Thyroid gland (tissue), 4 donors: ENCODE results near the gene ARMH3. TPM values are rescaled to one million over a fixed set of nuclear protein-coding genes. Genes with fewer than 3 reads are reported as not detected.

Source experiments
- DNase-seq, 2 donors: peaks; one replicate each; pipeline ENCODE4 v3.0.0-alpha.2; 2019
- H3K27ac ChIP-seq, 3 donors: fragments of 200-600 bp; sonication (generic); 1 replicate in 2 of 3; 2 replicates in 1 of 3; pipeline ENCODE4 v1.5.1; 2016 to 2019; ENCODE audit warnings: mild to moderate bottlenecking in 1 of 3, moderate library complexity in 1 of 3
- H3K27me3 ChIP-seq: fragments of 200-600 bp; sonication (generic); one replicate; pipeline ENCODE4 v1.5.1; 2019
- H3K36me3 ChIP-seq, 2 donors: fragments of 200-600 bp; sonication (generic); one replicate each; pipeline ENCODE4 v1.5.1; 2016 to 2019
- H3K4me1 ChIP-seq, 2 donors: fragments of 200-600 bp; sonication (generic); one replicate each; pipeline ENCODE4 v1.5.1; 2017 to 2019
- H3K4me3 ChIP-seq, 3 donors: fragments of 200-600 bp; sonication (generic); replicated peaks in 1 of 3; 1 replicate in 2 of 3; 2 replicates in 1 of 3; pipeline ENCODE4 v1.5.1; 2016; ENCODE audit warnings: mild to moderate bottlenecking in 1 of 3
- H3K9me3 ChIP-seq: fragments of 200-600 bp; sonication (generic); one replicate; pipeline ENCODE4 v1.5.1; 2017
- CTCF ChIP-seq, 6 experiments: fragments of 200-600 bp in 3 of 6; fragments of 450-650 bp in 3 of 6; sonication (generic) in 3 of 6; IDR thresholded peaks; one replicate each; pipeline ENCODE4 v1.5.1; 2016 to 2019; ENCODE audit warnings: antibody characterized with exemption in 6 of 6, mild to moderate bottlenecking in 2 of 6, inconsistent platforms in 1 of 6, moderate library complexity in 1 of 6
- POLR2A ChIP-seq, 2 donors: fragments of 450-650 bp; IDR thresholded peaks; one replicate each; pipeline ENCODE4 v1.6.1; 2017; ENCODE audit warnings: antibody characterized with exemption in 2 of 2, mild to moderate bottlenecking in 2 of 2, moderate library complexity in 1 of 2
- WGBS, 2 donors: methylation state at CpG; one replicate each; pipeline ENCODE4 v1.1.5; 2017; 5-methylcytosine and 5-hydroxymethylcytosine counted together
- intact Hi-C: fragments of 100-400 bp; cut with DNase I; formaldehyde crosslinking; loops from one replicate; pipeline ENCODE4 v1.15.1; 2023
- total RNA-seq, 4 donors: library from RNA; depleted of rRNA; stranded (reverse); fragments of >200 nt; gene quantifications; one replicate each; pipeline ENCODE4 v1.2.3, GENCODE V29; 2016

Gene ARMH3
- total RNA-seq, 4 donors from 2014 or later = 14.2 to 21.2 (median 18.3) TPM

GRCh38 chr10:101896225-101896877 lies 159.6 kb downstream of the ARMH3 start:
- Histone ChIP-seq H3K4me1 (peaks cover 4 to 17% of the 10 kb centered on the region in 2 donors), H3K9me3 (no peaks in the 10 kb centered on the region), H3K27me3 (no peaks in the 10 kb centered on the region), H3K36me3 (no peaks in the 10 kb centered on the region), H3K27ac (no peak overlapping the region), H3K4me3 (no peak overlapping the region)
- DNase-seq = no peak
- TF ChIP-seq CTCF (IDR thresholded peaks at IDR 0.05) = no peak
- TF ChIP-seq POLR2A (IDR thresholded peaks at IDR 0.05) = no peak
- WGBS, 2 donors = 96 to 97% methylated on average over 1 of the region's 1 CpG
- intact Hi-C loops = no loop called here

GRCh38 chr10:101895781-101896180 lies 160.2 kb downstream of the ARMH3 start:
- 95 to 96% methylated on average over 4 of the region's 4 CpGs for WGBS, 2 donors
- DNase-seq = no peak
- Histone ChIP-seq H3K4me3 (no peak overlapping the region), H3K27ac (no peak overlapping the region), H3K27me3 (no peaks in the 10 kb centered on the region), H3K4me1 (peaks cover 4 to 17% of the 10 kb centered on the region in 2 donors), H3K9me3 (no peaks in the 10 kb centered on the region), H3K36me3 (no peaks in the 10 kb centered on the region)
- intact Hi-C loops = no loop called here
- TF ChIP-seq POLR2A (IDR thresholded peaks at IDR 0.05) = no peak
- TF ChIP-seq CTCF (IDR thresholded peaks at IDR 0.05) = no peak

GRCh38 chr10:101894742-101895141 lies 161.2 kb downstream of the ARMH3 start:
- H3K4me1 ChIP-seq = peaks cover 4 to 17% of the 10 kb centered on the region in 2 donors
- no peak overlapping the region for H3K4me3 ChIP-seq
- no peak for TF ChIP-seq CTCF (IDR thresholded peaks at IDR 0.05)
- TF ChIP-seq POLR2A (IDR thresholded peaks at IDR 0.05) = no peak
- H3K27ac ChIP-seq = no peak overlapping the region
- no peaks in the 10 kb centered on the region for H3K27me3 ChIP-seq
- DNase-seq = peak; percentile 41 to 49
- intact Hi-C loops = loop anchor here (5.0 kb wide), 1 partner anchor 113 kb away; no protein-coding TSS in a partner anchor
- H3K9me3 ChIP-seq = no peaks in the 10 kb centered on the region
- WGBS, 2 donors = 58 to 59% methylated on average over 3 of the region's 3 CpGs
- no peaks in the 10 kb centered on the region for H3K36me3 ChIP-seq

GRCh38 chr10:101894266-101894665 lies 161.7 kb downstream of the ARMH3 start:
- DNase-seq = peak in 1 of 2 donors; percentile 5
- no peaks in the 10 kb centered on the region for H3K27me3 ChIP-seq
- no peak overlapping the region for H3K4me3 ChIP-seq
- intact Hi-C loops = loop anchor here (5.0 kb wide), 1 partner anchor 113 kb away; no protein-coding TSS in a partner anchor
- no peaks in the 10 kb centered on the region for H3K36me3 ChIP-seq
- TF ChIP-seq POLR2A (IDR thresholded peaks at IDR 0.05) (no peak), CTCF (IDR thresholded peaks at IDR 0.05) (no peak)
- no peak overlapping the region for H3K27ac ChIP-seq
- no peaks in the 10 kb centered on the region for H3K9me3 ChIP-seq
- WGBS, 2 donors = 82 to 85% methylated on average over 6 of the region's 6 CpGs
- peaks cover 4 to 17% of the 10 kb centered on the region in 2 donors for H3K4me1 ChIP-seq

GRCh38 chr10:101893510-101894120 lies 162.4 kb downstream of the ARMH3 start:
- DNase-seq = no peak
- Histone ChIP-seq H3K9me3 (no peaks in the 10 kb centered on the region), H3K27ac (no peak overlapping the region), H3K4me1 (peaks cover 4 to 17% of the 10 kb centered on the region in 2 donors), H3K36me3 (no peaks in the 10 kb centered on the region), H3K4me3 (no peak overlapping the region), H3K27me3 (no peaks in the 10 kb centered on the region)
- TF ChIP-seq CTCF (IDR thresholded peaks at IDR 0.05) = no peak
- TF ChIP-seq POLR2A (IDR thresholded peaks at IDR 0.05) = no peak
- intact Hi-C loops = loop anchor here (5.0 kb wide), 1 partner anchor 114 kb away; no protein-coding TSS in a partner anchor
- WGBS, 2 donors = 97 to 98% methylated on average over 1 of the region's 1 CpG
